Activated naive CD4-positive, alpha-beta T cell treated with anti-CD3 and anti-CD28 coated beads for 36 hours (primary cell): Measurements from ENCODE around the gene HOATZ. TPM values are rescaled to one million over a fixed set of nuclear protein-coding genes. Genes with fewer than 3 reads are reported as not detected.

ENCODE experiments used
- CTCF ChIA-PET: fragments of 350-600 bp; sonication (Branson Sonifier 250); formaldehyde crosslinking; loops from one replicate; lab custom pipeline; 2021; ENCODE audit warnings: antibody characterized with exemption; lab: Charles Lee
- DNase-seq: peaks from one replicate; pipeline ENCODE4 v3.0.0-alpha.2; 2020
- H3K27ac Mint-ChIP-seq: one replicate; pipeline ENCODE4 v1.8.0; 2021; ENCODE audit warnings: mild to moderate bottlenecking, mixed read lengths
- H3K27me3 Mint-ChIP-seq: one replicate; pipeline ENCODE4 v1.8.0; 2021; ENCODE audit warnings: low read depth, mixed read lengths
- H3K36me3 Mint-ChIP-seq: one replicate; pipeline ENCODE4 v1.8.0; 2021; ENCODE audit warnings: low read depth, mixed read lengths
- H3K4me1 Mint-ChIP-seq: one replicate; pipeline ENCODE4 v1.8.0; 2021; ENCODE audit warnings: low read depth, mixed read lengths
- H3K4me3 Mint-ChIP-seq: one replicate; pipeline ENCODE4 v1.8.0; 2021; ENCODE audit warnings: mild to moderate bottlenecking, moderate library complexity, mixed read lengths
- H3K9me3 Mint-ChIP-seq: one replicate; pipeline ENCODE4 v1.8.0; 2021; ENCODE audit warnings: mixed read lengths
- intact Hi-C: fragments of 100-400 bp; cut with micrococcal nuclease; formaldehyde crosslinking; loops from one replicate; pipeline ENCODE4 v1.15.1; 2023
- total RNA-seq, 2 experiments: library from RNA; stranded (reverse); gene quantifications; one replicate each; pipeline ENCODE4 v1.2.3, GENCODE V29; 2021

HOATZ gene
- total RNA-seq, 2 experiments from 2014 or later: not detected

GRCh38 chr11:111538407-111539114 lies 24.0 kb downstream of the HOATZ start:
- H3K4me3 Mint-ChIP-seq: no peak overlapping the region
- DNase-seq: no peak
- CTCF ChIA-PET: interaction anchor here (1.3 kb wide), 1 partner anchor 8 kb away, joined by 4 read pairs; no protein-coding TSS in a partner anchor
- peaks cover 22% of the 10 kb centered on the region for H3K4me1 Mint-ChIP-seq
- H3K27ac Mint-ChIP-seq: peak overlapping the region; percentile 25
- no peaks in the 10 kb centered on the region for H3K9me3 Mint-ChIP-seq
- intact Hi-C loops: loop anchor here (1.0 kb wide), 1 partner anchor 7 kb away; no protein-coding TSS in a partner anchor
- H3K36me3 Mint-ChIP-seq: no peaks in the 10 kb centered on the region
- H3K27me3 Mint-ChIP-seq: peaks cover 46% of the 10 kb centered on the region

- H3K27me3 Mint-ChIP-seq: peaks cover 50% of the 10 kb centered on the region
- no peaks in the 10 kb centered on the region for H3K36me3 Mint-ChIP-seq
- CTCF ChIA-PET: interaction anchor here (1.2 to 1.3 kb wide), 2 partner anchors 9 to 85 kb away, joined by 3 to 4 read pairs; no protein-coding TSS in a partner anchor
- peak overlapping the region; percentile 49 for H3K4me3 Mint-ChIP-seq
- intact Hi-C loops: loop anchor here (1.0 to 2.0 kb wide), 3 partner anchors 8 to 25 kb away; partner anchors contain the start of gene HOATZ
- peak overlapping the region; percentile 61 for H3K27ac Mint-ChIP-seq
- H3K9me3 Mint-ChIP-seq: no peaks in the 10 kb centered on the region
- H3K4me1 Mint-ChIP-seq: peaks cover 22% of the 10 kb centered on the region
- DNase-seq: peak; percentile 36
Observed at GRCh38 chr11:111539426-111540113, 25.0 kb downstream of the HOATZ start.

- CTCF ChIA-PET: interaction anchor here (1.2 kb wide), 1 partner anchor 85 kb away, joined by 3 read pairs; no protein-coding TSS in a partner anchor
- H3K4me1 Mint-ChIP-seq: peaks cover 22% of the 10 kb centered on the region
- DNase-seq: peak; percentile 35
Observed at GRCh38 chr11:111540114-111540936, 25.7 kb downstream of the HOATZ start, which contains the start of gene LAYN. LAYN (plus strand) TSS chr11:111540720; CDS start chr11:111540844, 124 bp downstream.

GRCh38 chr11:111540937-111541253 lies 26.3 kb downstream of the HOATZ start:
- CTCF ChIA-PET: interaction anchor here (1.2 kb wide), 1 partner anchor 86 kb away, joined by 3 read pairs; no protein-coding TSS in a partner anchor
- H3K9me3 Mint-ChIP-seq: no peaks in the 10 kb centered on the region
- H3K27ac Mint-ChIP-seq: no peak overlapping the region
- DNase-seq: no peak
- peaks cover 22% of the 10 kb centered on the region for H3K4me1 Mint-ChIP-seq
- H3K4me3 Mint-ChIP-seq: peak overlapping the region; percentile 67
- peaks cover 43% of the 10 kb centered on the region for H3K27me3 Mint-ChIP-seq
- H3K36me3 Mint-ChIP-seq: no peaks in the 10 kb centered on the region
- intact Hi-C loops: loop anchor here (2.0 kb wide), 2 partner anchors 14 to 26 kb away; partner anchors contain the start of gene HOATZ

More at GRCh38 chr11:111540114-111540936, 25.7 kb downstream of the HOATZ start, which contains the start of gene LAYN:
- Mint-ChIP-seq H3K27ac (peak within 1 kb of the TSS; percentile 61), H3K36me3 (no peaks in the 10 kb centered on the region), H3K27me3 (peaks cover 45% of the 10 kb centered on the region), H3K9me3 (no peaks in the 10 kb centered on the region), H3K4me3 (peak within 1 kb of the TSS; percentile 67)
- intact Hi-C loops: loop anchor here (2.0 kb wide), 2 partner anchors 14 to 26 kb away; partner anchors contain the start of gene HOATZ

GRCh38 chr11:111541254-111542061 lies 26.9 kb downstream of the HOATZ start:
- H3K4me3 Mint-ChIP-seq: peak overlapping the region; percentile 67
- no peak for DNase-seq
- H3K27me3 Mint-ChIP-seq: peaks cover 42% of the 10 kb centered on the region
- CTCF ChIA-PET: interaction anchor here (1.4 kb wide), 1 partner anchor 9 kb away, joined by 5 read pairs; no protein-coding TSS in a partner anchor
- intact Hi-C loops: loop anchor here (2.0 kb wide), 2 partner anchors 15 to 27 kb away; partner anchors contain the start of gene HOATZ
- H3K4me1 Mint-ChIP-seq: peaks cover 22% of the 10 kb centered on the region
- no peak overlapping the region for H3K27ac Mint-ChIP-seq
- H3K9me3 Mint-ChIP-seq: no peaks in the 10 kb centered on the region
- no peaks in the 10 kb centered on the region for H3K36me3 Mint-ChIP-seq

GRCh38 chr11:111542606-111543275 lies 28.2 kb downstream of the HOATZ start:
- H3K36me3 Mint-ChIP-seq: no peaks in the 10 kb centered on the region
- peaks cover 40% of the 10 kb centered on the region for H3K27me3 Mint-ChIP-seq

GRCh38 chr11:111548525-111548924 lies 33.9 kb downstream of the HOATZ start:
- DNase-seq: no peak
- Mint-ChIP-seq H3K4me3 (no peak overlapping the region), H3K4me1 (no peaks in the 10 kb centered on the region), H3K36me3 (no peaks in the 10 kb centered on the region), H3K9me3 (no peaks in the 10 kb centered on the region), H3K27ac (no peak overlapping the region), H3K27me3 (peaks cover 24% of the 10 kb centered on the region)
- CTCF ChIA-PET: no interaction called here
- intact Hi-C loops: no loop called here

More at GRCh38 chr11:111542606-111543275, 28.2 kb downstream of the HOATZ start:
- CTCF ChIA-PET: interaction anchor here (1.4 kb wide), 1 partner anchor 8 kb away, joined by 5 read pairs; no protein-coding TSS in a partner anchor
- DNase-seq: no peak
- H3K9me3 Mint-ChIP-seq: no peaks in the 10 kb centered on the region
- H3K4me3 Mint-ChIP-seq: no peak overlapping the region
- H3K4me1 Mint-ChIP-seq: peaks cover 22% of the 10 kb centered on the region
- no peak overlapping the region for H3K27ac Mint-ChIP-seq
- intact Hi-C loops: no loop called here

GRCh38 chr11:111549196-111549868 lies 34.8 kb downstream of the HOATZ start:
- H3K9me3 Mint-ChIP-seq: no peaks in the 10 kb centered on the region
- no peaks in the 10 kb centered on the region for H3K36me3 Mint-ChIP-seq
- CTCF ChIA-PET: no interaction called here
- no peak overlapping the region for H3K4me3 Mint-ChIP-seq
- peaks cover 2% of the 10 kb centered on the region for H3K4me1 Mint-ChIP-seq
- no peak overlapping the region for H3K27ac Mint-ChIP-seq
- H3K27me3 Mint-ChIP-seq: peaks cover 20% of the 10 kb centered on the region
- no peak for DNase-seq
- intact Hi-C loops: no loop called here

- Mint-ChIP-seq H3K36me3 (no peaks in the 10 kb centered on the region), H3K4me1 (peaks cover 2% of the 10 kb centered on the region), H3K9me3 (no peaks in the 10 kb centered on the region), H3K27ac (no peak overlapping the region), H3K4me3 (no peak overlapping the region), H3K27me3 (peaks cover 17% of the 10 kb centered on the region)
- DNase-seq: no peak
- intact Hi-C loops: loop anchor here (10.0 kb wide), 1 partner anchor 265 kb away; no protein-coding TSS in a partner anchor
- CTCF ChIA-PET: no interaction called here
Observed at GRCh38 chr11:111549869-111550203, 35.3 kb downstream of the HOATZ start.

- intact Hi-C loops: loop anchor here (10.0 kb wide), 1 partner anchor 265 kb away; no protein-coding TSS in a partner anchor
- Mint-ChIP-seq H3K4me3 (no peak overlapping the region), H3K27ac (no peak overlapping the region), H3K4me1 (peaks cover 4% of the 10 kb centered on the region), H3K36me3 (peaks cover under 1% of the 10 kb centered on the region), H3K27me3 (peaks cover 18% of the 10 kb centered on the region), H3K9me3 (peaks cover under 1% of the 10 kb centered on the region)
- CTCF ChIA-PET: interaction anchor here (1.0 to 1.4 kb wide), 2 partner anchors 8 to 12 kb away, joined by 4 to 5 read pairs; no protein-coding TSS in a partner anchor
- DNase-seq: no peak
Observed at GRCh38 chr11:111550258-111550657, 35.7 kb downstream of the HOATZ start.
